Measurements from ENCODE around the gene HOXC5.

The HOXC5 gene

GRCh38 chr12:54029529-54030441 lies 3.1 kb upstream of the HOXC5 start:
- no peaks in the 10 kb centered on the region for H3K36me3 Mint-ChIP-seq
- H3K4me3 Mint-ChIP-seq, result peak overlapping the region; percentile 20
- H3K27me3 Mint-ChIP-seq, result peaks cover 44% of the 10 kb centered on the region
- no peak overlapping the region for H3K27ac Mint-ChIP-seq
- peaks cover 39% of the 10 kb centered on the region for H3K4me1 Mint-ChIP-seq (ENCODE audit: low read depth)
- no peaks in the 10 kb centered on the region for H3K9me3 Mint-ChIP-seq (ENCODE audit: low read depth)

GRCh38 chr12:54030442-54030801 lies 2.4 kb upstream of the HOXC5 start:
- H3K9me3 Mint-ChIP-seq (ENCODE audit: low read depth), result no peaks in the 10 kb centered on the region
- no peak overlapping the region for H3K4me3 Mint-ChIP-seq
- H3K27ac Mint-ChIP-seq, result no peak overlapping the region
- peaks cover 42% of the 10 kb centered on the region for H3K4me1 Mint-ChIP-seq (ENCODE audit: low read depth)
- H3K27me3 Mint-ChIP-seq, result peaks cover 48% of the 10 kb centered on the region
- H3K36me3 Mint-ChIP-seq, result no peaks in the 10 kb centered on the region

- Mint-ChIP-seq H3K9me3 (ENCODE audit: low read depth) (no peaks in the 10 kb centered on the region), H3K4me3 (no peak overlapping the region), H3K36me3 (no peaks in the 10 kb centered on the region), H3K27me3 (peaks cover 50% of the 10 kb centered on the region), H3K27ac (no peak overlapping the region), H3K4me1 (ENCODE audit: low read depth) (peaks cover 40% of the 10 kb centered on the region)
Measured at GRCh38 chr12:54030889-54031471, 1.9 kb upstream of the HOXC5 start.

- H3K4me1 Mint-ChIP-seq (ENCODE audit: low read depth), result peaks cover 40% of the 10 kb centered on the region
- no peak overlapping the region for H3K4me3 Mint-ChIP-seq
- H3K27me3 Mint-ChIP-seq, result peaks cover 50% of the 10 kb centered on the region
- H3K9me3 Mint-ChIP-seq (ENCODE audit: low read depth), result no peaks in the 10 kb centered on the region
- no peaks in the 10 kb centered on the region for H3K36me3 Mint-ChIP-seq
- H3K27ac Mint-ChIP-seq, result no peak overlapping the region
Measured at GRCh38 chr12:54031480-54031879, 1.4 kb upstream of the HOXC5 start.

GRCh38 chr12:54032086-54032619 lies 697 bp upstream of the HOXC5 start:
- no peak overlapping the region for H3K27ac Mint-ChIP-seq
- H3K4me1 Mint-ChIP-seq (ENCODE audit: low read depth), result peaks cover 35% of the 10 kb centered on the region
- H3K4me3 Mint-ChIP-seq, result peak overlapping the region; percentile 17

GRCh38 chr12:54033106-54033979 lies 493 bp downstream of the HOXC5 start:
- peaks cover 39% of the 10 kb centered on the region for H3K27me3 Mint-ChIP-seq
- H3K27ac Mint-ChIP-seq, result no peak overlapping the region
- H3K9me3 Mint-ChIP-seq (ENCODE audit: low read depth), result no peaks in the 10 kb centered on the region
- H3K36me3 Mint-ChIP-seq, result no peaks in the 10 kb centered on the region
- H3K4me3 Mint-ChIP-seq, result peak overlapping the region; percentile 78
- H3K4me1 Mint-ChIP-seq (ENCODE audit: low read depth), result peaks cover 34% of the 10 kb centered on the region

More at GRCh38 chr12:54032086-54032619, 697 bp upstream of the HOXC5 start:
- Mint-ChIP-seq H3K36me3 (no peaks in the 10 kb centered on the region), H3K9me3 (ENCODE audit: low read depth) (no peaks in the 10 kb centered on the region), H3K27me3 (peaks cover 44% of the 10 kb centered on the region)

GRCh38 chr12:54033980-54034784 lies 1.3 kb downstream of the HOXC5 start:
- Mint-ChIP-seq H3K4me3 (peak overlapping the region; percentile 74), H3K9me3 (ENCODE audit: low read depth) (no peaks in the 10 kb centered on the region), H3K4me1 (ENCODE audit: low read depth) (peaks cover 30% of the 10 kb centered on the region), H3K36me3 (no peaks in the 10 kb centered on the region), H3K27me3 (peaks cover 41% of the 10 kb centered on the region), H3K27ac (no peak overlapping the region)

- Mint-ChIP-seq H3K4me1 (ENCODE audit: low read depth) (peaks cover 25% of the 10 kb centered on the region), H3K27ac (no peak overlapping the region), H3K4me3 (peak overlapping the region; percentile 51), H3K27me3 (peaks cover 39% of the 10 kb centered on the region), H3K36me3 (no peaks in the 10 kb centered on the region), H3K9me3 (ENCODE audit: low read depth) (no peaks in the 10 kb centered on the region)
Measured at GRCh38 chr12:54034785-54035310, 2.0 kb downstream of the HOXC5 start.

GRCh38 chr12:54035568-54036264 lies 2.9 kb downstream of the HOXC5 start:
- no peaks in the 10 kb centered on the region for H3K9me3 Mint-ChIP-seq (ENCODE audit: low read depth)
- H3K36me3 Mint-ChIP-seq, result no peaks in the 10 kb centered on the region
- no peak overlapping the region for H3K4me3 Mint-ChIP-seq
- H3K27ac Mint-ChIP-seq, result no peak overlapping the region
- peaks cover 23% of the 10 kb centered on the region for H3K4me1 Mint-ChIP-seq (ENCODE audit: low read depth)
- peaks cover 41% of the 10 kb centered on the region for H3K27me3 Mint-ChIP-seq

- no peaks in the 10 kb centered on the region for H3K9me3 Mint-ChIP-seq (ENCODE audit: low read depth)
- H3K27me3 Mint-ChIP-seq, result peaks cover 42% of the 10 kb centered on the region
- no peak overlapping the region for H3K4me3 Mint-ChIP-seq
- H3K36me3 Mint-ChIP-seq, result no peaks in the 10 kb centered on the region
- H3K4me1 Mint-ChIP-seq (ENCODE audit: low read depth), result peaks cover 23% of the 10 kb centered on the region
- H3K27ac Mint-ChIP-seq, result no peak overlapping the region
Measured at GRCh38 chr12:54036620-54037359, 3.9 kb downstream of the HOXC5 start.

- H3K27me3 Mint-ChIP-seq, result peaks cover 40% of the 10 kb centered on the region
- no peak overlapping the region for H3K27ac Mint-ChIP-seq
- H3K36me3 Mint-ChIP-seq, result no peaks in the 10 kb centered on the region
- H3K4me3 Mint-ChIP-seq, result no peak overlapping the region
- peaks cover 15% of the 10 kb centered on the region for H3K4me1 Mint-ChIP-seq (ENCODE audit: low read depth)
- no peaks in the 10 kb centered on the region for H3K9me3 Mint-ChIP-seq (ENCODE audit: low read depth)
Measured at GRCh38 chr12:54037360-54038283, 4.8 kb downstream of the HOXC5 start.

- H3K4me1 Mint-ChIP-seq (ENCODE audit: low read depth), result peaks cover 9% of the 10 kb centered on the region
- H3K27ac Mint-ChIP-seq, result no peak overlapping the region
- no peaks in the 10 kb centered on the region for H3K9me3 Mint-ChIP-seq (ENCODE audit: low read depth)
- no peak overlapping the region for H3K4me3 Mint-ChIP-seq
- H3K27me3 Mint-ChIP-seq, result peaks cover 39% of the 10 kb centered on the region
- no peaks in the 10 kb centered on the region for H3K36me3 Mint-ChIP-seq
Measured at GRCh38 chr12:54038284-54038870, 5.5 kb downstream of the HOXC5 start.

Measured in activated naive CD8-positive, alpha-beta T cell (primary cell).